CD4-positive, CD25-positive, alpha-beta regulatory T cell (primary cell): ENCODE measurements around the gene RIPOR2. TPM values are rescaled to one million over a fixed set of nuclear protein-coding genes. Genes with fewer than 3 reads are reported as not detected.
A peak's percentile ranks its signal among the peaks of the same experiment; 100 is the strongest.
"Not testable (repeated sequence)": the region's sequence is repeated elsewhere in the genome, so short reads cannot be mapped to it uniquely, and the experiment has no call there.

ENCODE experiments used
- ATAC-seq, 2 donors: fragments of 150-1000 bp; cut with Tn5 transposase; one replicate each; pipeline ENCODE4 v1.10.0; 2021; ENCODE audit warnings: low read depth in 2 of 2, moderate number of reproducible peaks in 2 of 2, moderate library complexity in 1 of 2
- DNase-seq, 3 donors: peaks; one replicate each; pipeline versions ENCODE4 v3.0.0 to v3.0.0-alpha.2; 2012 to 2022; ENCODE audit warnings: mixed read lengths in 1 of 3
- H3K27ac ChIP-seq: one replicate; pipeline ENCODE4 v1.7.0; 2013; ENCODE audit warnings: mild to moderate bottlenecking, low read length; ENCODE audit not compliant: insufficient read depth, poor library complexity, severe bottlenecking
- H3K27me3 ChIP-seq: one replicate; pipeline ENCODE4 v1.7.0; 2013; ENCODE audit warnings: low read length; ENCODE audit not compliant: control insufficient read depth, insufficient read depth
- H3K36me3 ChIP-seq: one replicate; pipeline ENCODE4 v1.7.0; 2013; ENCODE audit warnings: mild to moderate bottlenecking, low read length, moderate library complexity; ENCODE audit not compliant: control insufficient read depth, insufficient read depth
- H3K4me1 ChIP-seq: 2 replicates; pipeline ENCODE4 v1.7.0; 2013; ENCODE audit warnings: mild to moderate bottlenecking, low read length; ENCODE audit not compliant: insufficient read depth, control insufficient read depth, poor library complexity, severe bottlenecking
- H3K4me3 ChIP-seq: one replicate; pipeline ENCODE4 v1.7.0; 2013; ENCODE audit warnings: low read depth, mild to moderate bottlenecking, low read length, moderate library complexity
- H3K9me3 ChIP-seq, 2 experiments: 1 replicate in 1 of 2; 2 replicates in 1 of 2; pipeline ENCODE4 v1.7.0; 2013; ENCODE audit warnings: low read length in 2 of 2, mild to moderate bottlenecking in 1 of 2, moderate library complexity in 1 of 2; ENCODE audit not compliant: control insufficient read depth in 2 of 2
- H3K27ac Mint-ChIP-seq, 3 donors: one replicate each; pipeline ENCODE4 v1.8.0; 2020 to 2022; ENCODE audit warnings: mild to moderate bottlenecking in 3 of 3, mixed read lengths in 3 of 3, moderate library complexity in 2 of 3
- H3K27me3 Mint-ChIP-seq: one replicate; pipeline ENCODE4 v1.8.0; 2022; ENCODE audit warnings: mild to moderate bottlenecking, mixed read lengths
- H3K36me3 Mint-ChIP-seq: one replicate; pipeline ENCODE4 v1.8.0; 2020; ENCODE audit warnings: mixed read lengths
- H3K4me1 Mint-ChIP-seq, 4 donors: one replicate each; pipeline ENCODE4 v1.8.0; 2020 to 2022; ENCODE audit warnings: mixed read lengths in 4 of 4, mild to moderate bottlenecking in 1 of 4
- H3K4me3 Mint-ChIP-seq, 4 donors: one replicate each; pipeline ENCODE4 v1.8.0; 2020 to 2022; ENCODE audit warnings: mild to moderate bottlenecking in 4 of 4, mixed read lengths in 4 of 4, moderate library complexity in 3 of 4
- H3K9me3 Mint-ChIP-seq, 7 donors: one replicate each; pipeline ENCODE4 v1.8.0; 2020 to 2022; ENCODE audit warnings: mixed read lengths in 7 of 7, mild to moderate bottlenecking in 3 of 7, moderate library complexity in 2 of 7
- polyA plus RNA-seq, 4 donors: library from polyadenylated mRNA; unstranded; fragments of 300-500 nt; fragmentation: Illumina TruSeq; gene quantifications; one replicate each; pipeline ENCODE4 v1.2.3, GENCODE V29; 2021
- total RNA-seq: library from RNA; stranded (reverse); gene quantifications from one replicate; pipeline ENCODE4 v1.2.3, GENCODE V29; 2022

Gene RIPOR2
- total and polyA plus RNA-seq, 5 donors from 2014 or later: 320 to 435 (median 393) TPM

DNA sequence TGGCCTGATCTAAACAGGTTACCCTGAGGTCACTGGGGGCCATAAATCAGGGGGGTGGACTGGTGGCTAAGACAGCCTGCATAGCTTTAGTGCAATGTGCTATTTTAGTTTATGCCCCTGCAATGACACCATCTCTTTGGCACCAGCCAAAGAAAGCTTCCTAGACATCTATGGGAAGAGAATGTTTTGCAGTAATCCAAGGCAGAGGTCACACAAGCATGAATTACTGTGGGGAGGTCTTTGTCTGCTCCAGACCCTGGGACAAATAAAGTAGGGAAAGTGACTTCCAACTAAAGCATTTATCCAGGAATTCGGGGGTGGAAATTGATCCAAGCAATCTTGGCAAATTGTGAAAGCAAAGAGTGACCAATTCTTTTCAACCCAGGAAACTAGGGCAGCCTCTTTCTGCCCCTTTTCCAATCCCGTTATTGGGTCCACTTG, 5.3 kb downstream of the RIPOR2 start:
- H3K27ac Mint-ChIP-seq: peak overlapping the region; percentile 66 to 98 (median 95)
- peaks cover 42% of the 10 kb centered on the region for H3K36me3 ChIP-seq
- peaks cover 69% of the 10 kb centered on the region for H3K4me1 ChIP-seq
- peak overlapping the region; percentile 85 for H3K27ac ChIP-seq
- H3K27me3 Mint-ChIP-seq: no peaks in the 10 kb centered on the region
- peak overlapping the region; percentile 97 to 100 (median 100) for H3K4me3 Mint-ChIP-seq
- ATAC-seq: no peak
- peaks cover 0 to 6% (median 0%) of the 10 kb centered on the region in 7 donors for H3K9me3 Mint-ChIP-seq
- no peaks in the 10 kb centered on the region for H3K27me3 ChIP-seq
- DNase-seq: no peak
- H3K9me3 ChIP-seq: no peaks in the 10 kb centered on the region
- H3K4me3 ChIP-seq: peak overlapping the region; percentile 99
- peaks cover 69% of the 10 kb centered on the region for H3K36me3 Mint-ChIP-seq
- H3K4me1 Mint-ChIP-seq: peaks cover 27 to 59% (median 47%) of the 10 kb centered on the region in 4 donors

GRCh38 chr6:24929242-24929641, 6.5 kb downstream of the RIPOR2 start:
- peaks cover 75% of the 10 kb centered on the region for H3K4me1 ChIP-seq
- Mint-ChIP-seq H3K4me1 (peaks cover 32 to 68% (median 57%) of the 10 kb centered on the region in 4 donors), H3K27ac (peak overlapping the region; percentile 95 to 98 (median 96)), H3K36me3 (peaks cover 77% of the 10 kb centered on the region), H3K4me3 (peak overlapping the region; percentile 97 to 100 (median 100)), H3K27me3 (no peaks in the 10 kb centered on the region), H3K9me3 (peaks cover 0 to 6% (median 0%) of the 10 kb centered on the region in 7 donors)
- H3K36me3 ChIP-seq: peaks cover 50% of the 10 kb centered on the region
- DNase-seq (peak in 1 of 3 donors; percentile 65), ATAC-seq (peak in 1 of 2 donors; percentile 17)
- H3K27ac ChIP-seq: peak overlapping the region; percentile 85
- no peaks in the 10 kb centered on the region for H3K27me3 ChIP-seq
- H3K9me3 ChIP-seq: no peaks in the 10 kb centered on the region
- peak overlapping the region; percentile 99 for H3K4me3 ChIP-seq

- no peaks in the 10 kb centered on the region for H3K27me3 Mint-ChIP-seq
- Histone ChIP-seq H3K4me3 (peak overlapping the region; percentile 99), H3K9me3 (no peaks in the 10 kb centered on the region), H3K36me3 (peaks cover 52% of the 10 kb centered on the region), H3K27ac (peak overlapping the region; percentile 85), H3K27me3 (no peaks in the 10 kb centered on the region), H3K4me1 (peaks cover 82% of the 10 kb centered on the region)
- peak; percentile 18 to 25 for ATAC-seq
- H3K4me3 Mint-ChIP-seq: peak overlapping the region; percentile 97 to 100 (median 100)
- peaks cover 0 to 6% (median 0%) of the 10 kb centered on the region in 7 donors for H3K9me3 Mint-ChIP-seq
- peaks cover 70% of the 10 kb centered on the region for H3K36me3 Mint-ChIP-seq
- no peak for DNase-seq
- peaks cover 32 to 78% (median 63%) of the 10 kb centered on the region in 4 donors for H3K4me1 Mint-ChIP-seq
- H3K27ac Mint-ChIP-seq: peak overlapping the region; percentile 93 to 98 (median 95)
These were observed 7.6 kb downstream of the RIPOR2 start for GRCh38 chr6:24927985-24928745.

- Histone ChIP-seq H3K4me1 (peaks cover 89% of the 10 kb centered on the region), H3K9me3 (no peaks in the 10 kb centered on the region), H3K36me3 (peaks cover 60% of the 10 kb centered on the region), H3K4me3 (peak overlapping the region; percentile 99), H3K27ac (peak overlapping the region; percentile 85), H3K27me3 (no peaks in the 10 kb centered on the region)
- DNase-seq (no peak), ATAC-seq (no peak)
- Mint-ChIP-seq H3K4me3 (peak overlapping the region; percentile 97 to 100 (median 100)), H3K4me1 (peaks cover 37 to 85% (median 68%) of the 10 kb centered on the region in 4 donors), H3K27me3 (no peaks in the 10 kb centered on the region), H3K36me3 (peaks cover 68% of the 10 kb centered on the region), H3K27ac (peak overlapping the region; percentile 90 to 98 (median 93)), H3K9me3 (peaks cover 0 to 6% (median 0%) of the 10 kb centered on the region in 7 donors)
These were observed 8.3 kb downstream of the RIPOR2 start for GRCh38 chr6:24927277-24927955.

DNA sequence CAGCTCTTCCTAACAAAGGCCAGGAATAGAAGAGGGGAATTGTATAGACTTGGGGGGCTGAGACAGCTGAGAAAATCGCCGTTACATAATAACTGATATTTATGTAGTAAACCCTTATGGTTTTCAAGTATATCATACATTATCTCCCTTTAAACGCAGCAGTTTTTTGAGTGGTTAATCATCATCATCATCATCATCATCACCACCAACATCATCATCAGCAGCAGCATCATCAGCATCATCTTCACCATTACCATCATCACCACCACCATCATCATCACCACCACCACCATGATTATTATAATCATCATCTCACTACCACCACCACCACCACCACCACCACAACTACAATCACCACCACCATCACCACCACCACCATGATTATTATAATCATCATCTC, 9.1 kb downstream of the RIPOR2 start:
- not testable (repeated sequence) for H3K27me3 Mint-ChIP-seq, H3K9me3 Mint-ChIP-seq, ATAC-seq, H3K9me3 ChIP-seq, H3K27me3 ChIP-seq, DNase-seq
- Histone ChIP-seq H3K4me1 (peaks cover 89% of the 10 kb centered on the region), H3K27ac (peak overlapping the region; percentile 85), H3K4me3 (peak overlapping the region; percentile 91), H3K36me3 (peaks cover 63% of the 10 kb centered on the region)
- H3K27ac Mint-ChIP-seq: peak overlapping the region; percentile 78 to 98 (median 89)
- peaks cover 37 to 89% (median 67%) of the 10 kb centered on the region in 4 donors for H3K4me1 Mint-ChIP-seq
- peaks cover 61% of the 10 kb centered on the region for H3K36me3 Mint-ChIP-seq
- H3K4me3 Mint-ChIP-seq: peak overlapping the region; percentile 82 to 100 (median 90)

GRCh38 chr6:24926192-24926591, 9.6 kb downstream of the RIPOR2 start:
- H3K27me3 Mint-ChIP-seq: no peaks in the 10 kb centered on the region
- H3K27ac Mint-ChIP-seq: peak overlapping the region; percentile 78 to 98 (median 89)
- Histone ChIP-seq H3K9me3 (no peaks in the 10 kb centered on the region), H3K27me3 (no peaks in the 10 kb centered on the region), H3K27ac (peak overlapping the region; percentile 85), H3K4me1 (peaks cover 89% of the 10 kb centered on the region), H3K36me3 (peaks cover 63% of the 10 kb centered on the region), H3K4me3 (peak overlapping the region; percentile 91)
- no peak for ATAC-seq
- peaks cover 0 to 6% (median 0%) of the 10 kb centered on the region in 7 donors for H3K9me3 Mint-ChIP-seq
- peak overlapping the region; percentile 82 to 100 (median 90) for H3K4me3 Mint-ChIP-seq
- peak in 1 of 3 donors; percentile 40 for DNase-seq
- peaks cover 41 to 89% (median 67%) of the 10 kb centered on the region in 4 donors for H3K4me1 Mint-ChIP-seq
- H3K36me3 Mint-ChIP-seq: peaks cover 60% of the 10 kb centered on the region

DNA sequence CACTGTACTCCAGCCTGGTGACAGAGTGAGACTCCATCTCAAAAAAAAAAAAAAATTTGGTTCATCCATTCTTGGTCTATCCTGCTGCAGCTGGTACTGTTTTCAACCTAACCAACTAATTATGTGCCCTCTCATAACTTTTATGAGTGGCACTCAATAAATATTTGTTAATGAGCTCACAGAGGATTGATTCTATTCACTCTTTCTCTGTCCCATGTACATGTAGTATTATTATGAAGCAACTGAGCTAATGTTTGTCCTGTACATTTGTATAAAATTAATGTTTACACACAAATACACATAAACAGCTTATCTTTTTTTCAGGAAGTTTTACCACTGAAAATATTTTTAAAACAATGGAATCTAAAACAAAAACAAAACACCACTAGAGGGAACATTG, 10.1 kb downstream of the RIPOR2 start:
- Histone ChIP-seq H3K27me3 (no peaks in the 10 kb centered on the region), H3K4me1 (peaks cover 90% of the 10 kb centered on the region), H3K4me3 (peak overlapping the region; percentile 91), H3K27ac (peak overlapping the region; percentile 85), H3K36me3 (peaks cover 61% of the 10 kb centered on the region), H3K9me3 (no peaks in the 10 kb centered on the region)
- DNase-seq (no peak), ATAC-seq (no peak)
- peaks cover 59% of the 10 kb centered on the region for H3K36me3 Mint-ChIP-seq
- no peaks in the 10 kb centered on the region for H3K27me3 Mint-ChIP-seq
- peaks cover 0 to 6% (median 0%) of the 10 kb centered on the region in 7 donors for H3K9me3 Mint-ChIP-seq
- H3K4me3 Mint-ChIP-seq: peak overlapping the region; percentile 82 to 100 (median 90)
- peaks cover 46 to 89% (median 67%) of the 10 kb centered on the region in 4 donors for H3K4me1 Mint-ChIP-seq
- peak overlapping the region; percentile 80 to 98 (median 89) for H3K27ac Mint-ChIP-seq
